Brain microvascular endothelial cell (primary cell): ENCODE measurements around the gene IL17B.

Experiments
- DNase-seq: peaks from one replicate; pipeline ENCODE4 v3.0.0-alpha.2; 2020
- H3K27ac ChIP-seq: fragments of 250-450 bp; sonication (Bioruptor Pico); 2 replicates; pipeline ENCODE4 v1.5.1; 2020; ENCODE audit warnings: mild to moderate bottlenecking, moderate library complexity
- H3K27me3 ChIP-seq: fragments of 250-450 bp; sonication (Bioruptor Pico); replicated peaks from 2 replicates; pipeline ENCODE4 v1.5.1; 2020; ENCODE audit warnings: mild to moderate bottlenecking
- H3K36me3 ChIP-seq: fragments of 250-450 bp; sonication (Bioruptor Pico); replicated peaks from 2 replicates; pipeline ENCODE4 v1.5.1; 2020; ENCODE audit warnings: mild to moderate bottlenecking
- H3K4me3 ChIP-seq: 2 replicates; pipeline ENCODE4 v1.5.1; 2011; ENCODE audit warnings: low read depth, mild to moderate bottlenecking, control low read depth, low read length, moderate library complexity
- CTCF ChIP-seq: IDR thresholded peaks from 2 replicates; pipeline ENCODE4 v1.5.1; 2011; ENCODE audit warnings: low read depth, mild to moderate bottlenecking, moderate library complexity, low read length, control low read depth, inconsistent platforms; ENCODE audit errors: missing control alignments
- in situ Hi-C: cut with HindIII; loops from 2 replicates; pipeline ENCODE4 v1.10.0; 2017; ENCODE audit warnings: low sequenced_read_pairs, low pct_ligation_motif_present

The IL17B gene

GRCh38 chr5:149358294-149358651 is 20.8 kb downstream of the IL17B start:
- in situ Hi-C loops: no loop called here

GRCh38 chr5:149357370-149358293 is 21.5 kb downstream of the IL17B start, which contains the start of gene PCYOX1L:
PCYOX1L (plus strand) TSS chr5:149358046; CDS start chr5:149358069, 23 bp downstream.
- peaks cover 12% of the 10 kb centered on the region for H3K36me3 ChIP-seq
- peak; percentile 95 for DNase-seq
- H3K27me3 ChIP-seq: no peaks in the 10 kb centered on the region
- in situ Hi-C loops: no loop called here
- peak within 1 kb of the TSS; percentile 77 for H3K4me3 ChIP-seq
- no peak within 1 kb of the TSS for H3K27ac ChIP-seq
- TF ChIP-seq CTCF: no peak

More at GRCh38 chr5:149358294-149358651, 20.8 kb downstream of the IL17B start:
- peak overlapping the region; percentile 77 for H3K4me3 ChIP-seq
- no peak overlapping the region for H3K27ac ChIP-seq
- no peak for TF ChIP-seq CTCF
- DNase-seq: no peak
- H3K36me3 ChIP-seq: peaks cover 7% of the 10 kb centered on the region
- no peaks in the 10 kb centered on the region for H3K27me3 ChIP-seq

GRCh38 chr5:149356391-149356790 is 22.7 kb downstream of the IL17B start:
- Histone ChIP-seq H3K27ac (no peak overlapping the region), H3K27me3 (no peaks in the 10 kb centered on the region), H3K36me3 (peaks cover 19% of the 10 kb centered on the region), H3K4me3 (no peak overlapping the region)
- no peak for TF ChIP-seq CTCF
- in situ Hi-C loops: no loop called here
- DNase-seq: no peak

GRCh38 chr5:149355688-149356087 is 23.4 kb downstream of the IL17B start:
- in situ Hi-C loops: no loop called here
- TF ChIP-seq CTCF: no peak
- Histone ChIP-seq H3K27ac (no peak overlapping the region), H3K36me3 (peaks cover 26% of the 10 kb centered on the region), H3K27me3 (no peaks in the 10 kb centered on the region), H3K4me3 (no peak overlapping the region)
- no peak for DNase-seq

- no peak overlapping the region for H3K27ac ChIP-seq
- no peak overlapping the region for H3K4me3 ChIP-seq
- no peak for DNase-seq
- in situ Hi-C loops: no loop called here
- TF ChIP-seq CTCF: no peak
- H3K27me3 ChIP-seq: no peaks in the 10 kb centered on the region
- H3K36me3 ChIP-seq: peaks cover 44% of the 10 kb centered on the region
These were observed 25.2 kb downstream of the IL17B start for GRCh38 chr5:149353911-149354310.
